Stimulated activated CD8-positive, alpha-beta memory T cell treated with anti-CD3 and anti-CD28 coated beads, Interleukin-4, amount 100 ng/mL, for 4 hours (primary cell): ENCODE results near the gene TCF19.
A peak's percentile ranks its signal among the peaks of the same experiment; 100 is the strongest.

Experiments used
- DNase-seq, 2 donors: peaks; one replicate each; pipeline ENCODE4 v3.0.0-alpha.2; 2020; ENCODE audit warnings: low read depth in 2 of 2, low spot score in 1 of 2

The TCF19 gene

GRCh38 chr6:31126396-31127175, 31.8 kb upstream of the TCF19 start:
- DNase-seq = no peak

- peak; percentile 33 to 46 for DNase-seq
Measured at GRCh38 chr6:31128093-31128676, 30.2 kb upstream of the TCF19 start.

GRCh38 chr6:31129130-31129529, 29.3 kb upstream of the TCF19 start:
- no peak for DNase-seq

- no peak for DNase-seq
Measured at GRCh38 chr6:31130751-31131150, 27.6 kb upstream of the TCF19 start.

GRCh38 chr6:31131595-31131994, 26.8 kb upstream of the TCF19 start:
- DNase-seq = no peak

- DNase-seq = no peak
Measured at GRCh38 chr6:31132806-31133205, 25.6 kb upstream of the TCF19 start.

- no peak for DNase-seq
Measured at GRCh38 chr6:31135710-31136109, 22.7 kb upstream of the TCF19 start.

GRCh38 chr6:31138982-31139381, 19.4 kb upstream of the TCF19 start, which contains the start of gene PSORS1C2:
Gene PSORS1C2 (minus strand): TSS chr6:31139066. CDS start chr6:31139026, 40 bp downstream.
- DNase-seq = no peak

GRCh38 chr6:31139599-31139998, 18.8 kb upstream of the TCF19 start:
- no peak for DNase-seq

GRCh38 chr6:31140643-31141042, 17.7 kb upstream of the TCF19 start:
- DNase-seq = no peak

GRCh38 chr6:31142361-31142761, 16.0 kb upstream of the TCF19 start:
- no peak for DNase-seq

GRCh38 chr6:31143148-31143547, 15.2 kb upstream of the TCF19 start:
- DNase-seq = no peak

- DNase-seq = no peak
Measured at GRCh38 chr6:31144296-31144969, 14.0 kb upstream of the TCF19 start.

GRCh38 chr6:31144970-31145340, 13.4 kb upstream of the TCF19 start:
- DNase-seq = no peak

- DNase-seq = no peak
Measured at GRCh38 chr6:31145386-31145785, 13.0 kb upstream of the TCF19 start.

- DNase-seq = no peak
Measured at GRCh38 chr6:31149827-31150447, 8.5 kb upstream of the TCF19 start.

GRCh38 chr6:31152781-31153180, 5.6 kb upstream of the TCF19 start:
- DNase-seq = no peak

GRCh38 chr6:31154436-31154835, 4.0 kb upstream of the TCF19 start:
- no peak for DNase-seq

- DNase-seq = no peak
Measured at GRCh38 chr6:31156641-31157040, 1.7 kb upstream of the TCF19 start.

- no peak for DNase-seq
Measured at GRCh38 chr6:31157513-31158139, 763 bp upstream of the TCF19 start, which contains the start of gene CCHCR1. Gene CCHCR1 (minus strand): TSS chr6:31157802. CDS start chr6:31157600, 202 bp downstream.
